Trophoblast cell (in vitro differentiated cells and primary cell): ENCODE results near the gene XYLT2.

Experiments used
- DNase-seq, 2 donors: peaks; one replicate each; pipeline ENCODE4 v3.0.0-alpha.2; 2016
- H2AFZ ChIP-seq: 2 replicates; pipeline ENCODE4 v1.6.1; 2013; ENCODE audit warnings: low read length, moderate library complexity, mild to moderate bottlenecking; ENCODE audit not compliant: insufficient read depth, poor library complexity
- H2AK5ac ChIP-seq: 2 replicates; pipeline ENCODE4 v1.6.1; 2013; ENCODE audit warnings: mild to moderate bottlenecking, low read length
- H2BK120ac ChIP-seq: 2 replicates; pipeline ENCODE4 v1.6.1; 2013; ENCODE audit warnings: low read length, mild to moderate bottlenecking, moderate library complexity; ENCODE audit not compliant: insufficient read depth, poor library complexity
- H2BK12ac ChIP-seq: 2 replicates; pipeline ENCODE4 v1.6.1; 2013; ENCODE audit warnings: mild to moderate bottlenecking, low read length, moderate library complexity
- H2BK5ac ChIP-seq: 2 replicates; pipeline ENCODE4 v1.6.1; 2013; ENCODE audit warnings: low read length, low read depth, moderate library complexity, mild to moderate bottlenecking; ENCODE audit not compliant: poor library complexity
- H3K14ac ChIP-seq: 2 replicates; pipeline ENCODE4 v1.6.1; 2013; ENCODE audit warnings: mild to moderate bottlenecking, low read length
- H3K18ac ChIP-seq: 2 replicates; pipeline ENCODE4 v1.6.1; 2013; ENCODE audit warnings: mild to moderate bottlenecking, low read length
- H3K23ac ChIP-seq: 2 replicates; pipeline ENCODE4 v1.6.1; 2013; ENCODE audit warnings: low read length
- H3K27ac ChIP-seq: 2 replicates; pipeline ENCODE4 v1.5.1; 2013; ENCODE audit warnings: low read depth, mild to moderate bottlenecking, inconsistent platforms, low read length, moderate library complexity
- H3K27me3 ChIP-seq: 2 replicates; pipeline ENCODE4 v1.6.1; 2013; ENCODE audit warnings: inconsistent platforms, mild to moderate bottlenecking, low read length, moderate library complexity; ENCODE audit not compliant: insufficient read depth
- H3K36me3 ChIP-seq, 2 experiments: 1 replicate in 1 of 2; 2 replicates in 1 of 2; pipeline ENCODE4 v1.6.1; 2013; ENCODE audit warnings: low read length in 2 of 2, mild to moderate bottlenecking in 2 of 2, moderate library complexity in 1 of 2; ENCODE audit not compliant: insufficient read depth in 2 of 2, control insufficient read depth in 1 of 2
- H3K4ac ChIP-seq: 2 replicates; pipeline ENCODE4 v1.6.1; 2013; ENCODE audit warnings: low read depth, mild to moderate bottlenecking, low read length, moderate library complexity
- H3K4me1 ChIP-seq, 2 experiments: 1 replicate in 1 of 2; 2 replicates in 1 of 2; pipeline ENCODE4 v1.6.1; 2013; ENCODE audit warnings: low read length in 2 of 2, mild to moderate bottlenecking in 2 of 2, moderate library complexity in 1 of 2; ENCODE audit not compliant: insufficient read depth in 2 of 2, control insufficient read depth in 1 of 2
- H3K4me2 ChIP-seq: 2 replicates; pipeline ENCODE4 v1.6.1; 2013; ENCODE audit warnings: inconsistent platforms, mild to moderate bottlenecking, low read length, moderate library complexity
- H3K4me3 ChIP-seq: 2 replicates; pipeline ENCODE4 v1.5.1; 2013; ENCODE audit warnings: mild to moderate bottlenecking, low read depth, low read length, inconsistent platforms
- H3K79me1 ChIP-seq: one replicate; pipeline ENCODE4 v1.6.1; 2013; ENCODE audit warnings: low read length
- H3K79me2 ChIP-seq: 2 replicates; pipeline ENCODE4 v1.6.1; 2013; ENCODE audit warnings: low read length, mild to moderate bottlenecking; ENCODE audit not compliant: control insufficient read depth, insufficient read depth, poor library complexity
- H3K9ac ChIP-seq: 2 replicates; pipeline ENCODE4 v1.6.1; 2013; ENCODE audit warnings: mild to moderate bottlenecking, low read length
- H3K9me3 ChIP-seq: 2 replicates; pipeline ENCODE4 v1.6.1; 2013; ENCODE audit warnings: low read depth, mild to moderate bottlenecking, control low read depth, inconsistent platforms, low read length; ENCODE audit not compliant: insufficient read depth
- H4K12ac ChIP-seq: 2 replicates; pipeline ENCODE4 v1.6.1; 2013; ENCODE audit warnings: low read depth, mild to moderate bottlenecking, low read length, moderate library complexity
- H4K8ac ChIP-seq: 2 replicates; pipeline ENCODE4 v1.6.1; 2013; ENCODE audit warnings: low read depth, mild to moderate bottlenecking, low read length, moderate library complexity
- H4K91ac ChIP-seq: one replicate; pipeline ENCODE4 v1.6.1; 2013; ENCODE audit warnings: low read depth, mild to moderate bottlenecking, low read length, moderate library complexity
- WGBS: extraction: QIAGEN DNeasy Blood & Tissue Kit; methylation state at CpG from one replicate; pipeline ENCODE4 v1.1.7; 2013; ENCODE audit warnings: missing lambda C conversion rate; ENCODE audit not compliant: insufficient read length, insufficient coverage; ENCODE audit errors: extremely low coverage; 5-methylcytosine and 5-hydroxymethylcytosine counted together

Gene XYLT2

GRCh38 chr17:50356418-50356817, 10.5 kb downstream of the XYLT2 start:
- no peak overlapping the region for H2BK120ac ChIP-seq
- peaks cover 58 to 80% of the 10 kb centered on the region in 2 experiments for H3K36me3 ChIP-seq
- peaks cover 2% of the 10 kb centered on the region for H3K9me3 ChIP-seq
- no peak overlapping the region for H2BK5ac ChIP-seq
- no peak overlapping the region for H3K14ac ChIP-seq
- no peak overlapping the region for H4K8ac ChIP-seq
- no peaks in the 10 kb centered on the region for H3K79me1 ChIP-seq
- no peak for DNase-seq
- no peak overlapping the region for H3K4me2 ChIP-seq
- H2AK5ac ChIP-seq: no peak overlapping the region
- H3K79me2 ChIP-seq: no peaks in the 10 kb centered on the region
- no peak overlapping the region for H3K4me3 ChIP-seq
- no peak overlapping the region for H3K18ac ChIP-seq
- no peak overlapping the region for H4K91ac ChIP-seq
- no peak overlapping the region for H2BK12ac ChIP-seq
- no peaks in the 10 kb centered on the region for H3K4me1 ChIP-seq
- WGBS: no CpG with 5 or more reads among the region's 12 CpGs
- no peaks in the 10 kb centered on the region for H3K27me3 ChIP-seq
- no peak overlapping the region for H4K12ac ChIP-seq
- H2AFZ ChIP-seq: no peak overlapping the region
- H3K9ac ChIP-seq: no peak overlapping the region
- no peak overlapping the region for H3K27ac ChIP-seq
- H3K4ac ChIP-seq: no peak overlapping the region
- no peak overlapping the region for H3K23ac ChIP-seq

- Histone ChIP-seq H3K27ac (no peak overlapping the region), H3K23ac (no peak overlapping the region), H4K12ac (no peak overlapping the region), H3K4me1 (no peaks in the 10 kb centered on the region), H3K79me1 (no peaks in the 10 kb centered on the region), H2AFZ (no peak overlapping the region), H3K27me3 (no peaks in the 10 kb centered on the region), H2AK5ac (no peak overlapping the region), H2BK120ac (no peak overlapping the region), H3K36me3 (peaks cover 59 to 78% of the 10 kb centered on the region in 2 experiments), H3K4me2 (no peak overlapping the region), H2BK5ac (no peak overlapping the region), H3K18ac (no peak overlapping the region), H4K91ac (no peak overlapping the region), H3K9me3 (peaks cover 2% of the 10 kb centered on the region), H3K79me2 (no peaks in the 10 kb centered on the region), H3K9ac (no peak overlapping the region), H2BK12ac (no peak overlapping the region), H3K4me3 (no peak overlapping the region), H3K14ac (no peak overlapping the region), H4K8ac (no peak overlapping the region), H3K4ac (no peak overlapping the region)
- WGBS: no CpG with 5 or more reads among the region's 12 CpGs
- no peak for DNase-seq
These were observed 11.1 kb downstream of the XYLT2 start for GRCh38 chr17:50356892-50357510.

GRCh38 chr17:50358177-50358576, 12.3 kb downstream of the XYLT2 start:
- no peak for DNase-seq
- no peak overlapping the region for H4K8ac ChIP-seq
- H2BK120ac ChIP-seq: no peak overlapping the region
- no peak overlapping the region for H2AFZ ChIP-seq
- no peak overlapping the region for H3K4me3 ChIP-seq
- H2AK5ac ChIP-seq: no peak overlapping the region
- H3K4me1 ChIP-seq: peaks cover 0 to under 1% of the 10 kb centered on the region in 2 experiments
- no peak overlapping the region for H3K14ac ChIP-seq
- no peaks in the 10 kb centered on the region for H3K27me3 ChIP-seq
- H3K9ac ChIP-seq: no peak overlapping the region
- no peak overlapping the region for H3K18ac ChIP-seq
- no peak overlapping the region for H4K12ac ChIP-seq
- peaks cover 2% of the 10 kb centered on the region for H3K9me3 ChIP-seq
- H3K4ac ChIP-seq: no peak overlapping the region
- no peak overlapping the region for H3K4me2 ChIP-seq
- H2BK5ac ChIP-seq: no peak overlapping the region
- no peak overlapping the region for H3K23ac ChIP-seq
- no peak overlapping the region for H3K27ac ChIP-seq
- no peak overlapping the region for H2BK12ac ChIP-seq
- H3K36me3 ChIP-seq: peaks cover 59 to 71% of the 10 kb centered on the region in 2 experiments
- no peaks in the 10 kb centered on the region for H3K79me2 ChIP-seq
- H3K79me1 ChIP-seq: no peaks in the 10 kb centered on the region
- H4K91ac ChIP-seq: no peak overlapping the region
- WGBS: no CpG with 5 or more reads among the region's 17 CpGs

- Histone ChIP-seq H4K8ac (no peak overlapping the region), H3K9me3 (peaks cover 2% of the 10 kb centered on the region), H3K23ac (no peak overlapping the region), H4K91ac (no peak overlapping the region), H2BK120ac (no peak overlapping the region), H3K4me2 (no peak overlapping the region), H3K14ac (no peak overlapping the region), H4K12ac (no peak overlapping the region), H3K9ac (no peak overlapping the region), H3K4ac (no peak overlapping the region), H3K4me1 (peaks cover 4 to 10% of the 10 kb centered on the region in 2 experiments), H2AFZ (no peak overlapping the region), H3K4me3 (no peak overlapping the region), H3K27me3 (no peaks in the 10 kb centered on the region), H3K36me3 (peaks cover 51 to 62% of the 10 kb centered on the region in 2 experiments), H2AK5ac (no peak overlapping the region), H3K79me1 (no peaks in the 10 kb centered on the region), H2BK5ac (no peak overlapping the region), H3K79me2 (no peaks in the 10 kb centered on the region), H3K18ac (no peak overlapping the region), H3K27ac (no peak overlapping the region), H2BK12ac (no peak overlapping the region)
- no CpG with 5 or more reads among the region's 5 CpGs for WGBS
- no peak for DNase-seq
These were observed 13.2 kb downstream of the XYLT2 start for GRCh38 chr17:50359005-50359699.
